ENCODE results near the gene CDH7.

CDH7 gene

DNA sequence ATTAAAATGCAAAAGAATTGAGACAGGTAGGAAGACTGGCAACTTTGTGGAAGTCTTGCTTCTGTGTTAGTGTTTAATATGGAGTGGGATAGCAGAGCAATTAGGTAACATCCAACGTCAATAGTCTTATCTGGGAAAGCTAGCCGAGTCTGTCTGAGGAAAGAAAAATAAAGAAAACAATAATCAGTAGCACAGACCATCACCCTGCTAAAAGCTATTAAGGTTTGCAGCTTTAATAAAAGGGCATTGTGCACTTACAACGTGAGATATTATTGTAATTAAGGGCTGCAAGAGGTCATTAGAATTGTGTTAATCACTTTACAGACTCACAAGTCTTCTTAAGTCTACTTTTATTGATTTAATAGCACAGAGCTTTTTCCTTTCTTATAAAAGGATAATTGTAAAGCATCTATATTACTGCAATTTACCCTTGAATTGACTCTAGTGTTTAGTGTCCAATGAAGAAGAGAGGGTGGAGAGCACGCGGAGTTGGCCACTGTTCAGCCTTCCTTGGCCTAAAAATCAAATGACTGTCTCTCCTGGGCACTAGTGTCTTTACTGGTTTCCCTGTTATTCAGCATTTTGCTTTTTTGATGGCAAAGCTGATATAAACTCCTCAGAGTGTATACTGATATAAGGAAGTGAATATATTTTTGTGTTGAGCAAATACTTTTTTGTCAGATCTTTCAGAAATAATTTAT, 2.0 kb downstream of the CDH7 start:
- H3K27ac ChIP-seq, result no peak overlapping the region
- no peak for DNase-seq (ENCODE audit: low spot score)
- TF ChIP-seq, protein P1, sequence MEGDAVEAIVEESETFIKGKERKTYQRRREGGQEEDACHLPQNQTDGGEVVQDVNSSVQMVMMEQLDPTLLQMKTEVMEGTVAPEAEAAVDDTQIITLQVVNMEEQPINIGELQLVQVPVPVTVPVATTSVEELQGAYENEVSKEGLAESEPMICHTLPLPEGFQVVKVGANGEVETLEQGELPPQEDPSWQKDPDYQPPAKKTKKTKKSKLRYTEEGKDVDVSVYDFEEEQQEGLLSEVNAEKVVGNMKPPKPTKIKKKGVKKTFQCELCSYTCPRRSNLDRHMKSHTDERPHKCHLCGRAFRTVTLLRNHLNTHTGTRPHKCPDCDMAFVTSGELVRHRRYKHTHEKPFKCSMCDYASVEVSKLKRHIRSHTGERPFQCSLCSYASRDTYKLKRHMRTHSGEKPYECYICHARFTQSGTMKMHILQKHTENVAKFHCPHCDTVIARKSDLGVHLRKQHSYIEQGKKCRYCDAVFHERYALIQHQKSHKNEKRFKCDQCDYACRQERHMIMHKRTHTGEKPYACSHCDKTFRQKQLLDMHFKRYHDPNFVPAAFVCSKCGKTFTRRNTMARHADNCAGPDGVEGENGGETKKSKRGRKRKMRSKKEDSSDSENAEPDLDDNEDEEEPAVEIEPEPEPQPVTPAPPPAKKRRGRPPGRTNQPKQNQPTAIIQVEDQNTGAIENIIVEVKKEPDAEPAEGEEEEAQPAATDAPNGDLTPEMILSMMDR (IDR thresholded peaks at IDR 0.05), result no peak
- H3K4me3 ChIP-seq, result no peak overlapping the region

DNA sequence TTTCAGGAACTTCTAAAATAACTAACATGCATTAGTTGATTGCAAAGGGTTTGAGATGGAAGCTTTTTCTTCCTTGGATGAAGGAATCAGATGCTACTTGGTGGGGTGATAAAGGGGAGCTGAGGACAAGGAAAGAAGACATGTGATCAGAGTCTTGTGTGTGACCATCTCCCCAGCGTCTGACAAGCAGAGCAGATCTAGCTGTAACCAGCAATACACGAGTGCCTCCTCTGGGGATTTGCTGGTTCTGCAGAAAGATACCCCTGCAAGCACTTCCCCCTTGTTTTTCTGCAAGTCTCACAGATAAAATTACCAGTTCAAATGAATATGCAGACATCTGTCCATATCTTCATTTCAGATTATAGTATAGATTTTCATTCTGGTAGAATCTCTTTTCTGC, 2.7 kb downstream of the CDH7 start:
- TF ChIP-seq, protein P1 (IDR thresholded peaks at IDR 0.05), result no peak
- no peak overlapping the region for H3K4me3 ChIP-seq
- no peak overlapping the region for H3K27ac ChIP-seq
- DNase-seq (ENCODE audit: low spot score), result no peak

DNA sequence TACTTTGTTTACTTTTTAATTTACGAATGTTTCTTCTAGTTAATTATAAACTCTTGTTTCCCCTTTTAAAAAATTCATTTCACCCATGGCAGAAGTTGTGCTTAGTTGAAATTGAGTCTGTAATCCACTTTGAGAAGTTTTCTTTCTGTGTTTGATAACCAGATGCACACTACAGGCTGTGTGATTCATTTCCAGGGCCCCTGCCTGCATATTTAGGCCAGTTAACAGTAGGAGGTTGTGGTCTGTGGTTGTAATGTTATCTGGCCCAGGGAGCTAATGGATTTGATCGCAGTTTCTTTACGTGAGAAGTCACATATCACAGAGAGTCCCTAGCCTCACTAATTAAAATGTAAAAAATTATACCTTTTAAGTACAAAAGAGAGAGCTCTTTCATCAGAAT, 3.3 kb downstream of the CDH7 start:
- H3K4me3 ChIP-seq, result no peak overlapping the region
- TF ChIP-seq, protein P1 (IDR thresholded peaks at IDR 0.05), result no peak
- no peak for DNase-seq (ENCODE audit: low spot score)
- H3K27ac ChIP-seq, result no peak overlapping the region

DNA sequence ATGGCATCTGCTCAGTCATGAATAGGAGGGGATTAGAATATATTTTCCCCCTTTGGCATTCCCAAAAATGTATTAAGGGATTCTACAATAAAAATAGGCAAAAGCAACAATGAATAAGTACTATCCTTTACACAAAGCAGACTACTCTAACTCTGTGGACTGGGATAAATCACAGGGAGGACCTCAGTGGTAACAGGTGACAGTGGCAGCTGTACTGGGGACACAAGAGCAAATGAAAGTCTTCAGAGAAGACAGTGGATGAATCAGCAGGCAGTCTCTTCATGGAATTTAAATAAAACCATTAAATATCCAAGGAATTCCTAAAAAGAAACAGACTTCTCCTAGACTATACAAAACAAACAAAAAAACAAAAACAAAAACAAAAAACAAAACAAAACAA, 4.8 kb downstream of the CDH7 start:
- no peak for DNase-seq (ENCODE audit: low spot score)
- TF ChIP-seq, protein P1 (IDR thresholded peaks at IDR 0.05), result no peak
- Histone ChIP-seq H3K4me3 (no peak overlapping the region), H3K27ac (no peak overlapping the region)

DNA sequence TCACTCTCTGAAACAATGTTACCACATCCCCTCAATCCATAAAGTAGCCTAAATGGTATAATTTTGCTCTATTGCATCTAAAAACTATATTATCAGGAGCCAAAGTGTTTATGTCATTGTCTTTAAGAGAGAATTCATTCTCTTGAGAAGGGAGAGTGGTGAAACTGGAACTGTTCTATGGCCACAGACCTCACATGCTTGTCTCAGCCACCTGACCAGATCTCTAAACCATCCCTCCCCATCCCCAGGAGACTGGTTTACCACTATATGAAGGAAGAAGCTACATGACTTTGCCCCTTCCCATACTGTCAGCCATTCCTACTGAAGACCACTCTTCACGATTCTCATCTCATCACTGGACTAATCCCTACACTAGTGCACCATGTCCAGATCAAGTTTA, 9.6 kb downstream of the CDH7 start:
- no peak for DNase-seq (ENCODE audit: low spot score)
- TF ChIP-seq, protein P1 (IDR thresholded peaks at IDR 0.05), result no peak
- Histone ChIP-seq H3K27ac (no peak overlapping the region), H3K4me3 (no peak overlapping the region)

DNA sequence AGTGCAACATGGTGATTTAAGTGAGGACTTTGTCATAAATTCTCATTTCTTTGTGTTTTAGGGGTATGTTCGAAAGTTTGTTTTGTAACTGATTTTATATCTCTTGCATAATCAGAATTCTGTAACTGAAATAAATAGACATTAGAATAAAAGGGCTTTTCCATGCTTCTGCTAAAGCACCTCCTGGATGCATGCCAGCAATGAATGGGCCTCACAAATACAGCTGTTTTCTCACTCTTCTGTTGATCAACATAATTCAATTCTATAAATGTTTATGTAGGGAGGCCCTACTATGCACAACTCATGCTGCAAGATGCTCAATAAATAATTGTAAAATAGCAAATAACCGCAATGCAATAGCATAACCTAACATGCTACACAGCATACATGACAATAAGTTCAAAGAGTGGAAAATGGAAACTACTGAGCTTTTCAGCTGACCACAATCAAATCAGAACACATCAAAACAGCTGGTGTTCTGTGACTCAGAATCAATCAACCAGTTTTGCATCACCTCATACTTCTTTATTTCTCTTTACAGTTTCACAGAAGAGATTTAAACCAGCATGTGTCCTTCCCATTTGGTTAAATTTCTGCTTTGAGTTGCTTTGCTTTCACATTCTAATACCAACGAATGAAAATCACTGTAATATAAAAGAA, 11.0 kb downstream of the CDH7 start:
- no peak overlapping the region for H3K27ac ChIP-seq
- DNase-seq (ENCODE audit: low spot score), result no peak
- H3K4me3 ChIP-seq, result no peak overlapping the region
- TF ChIP-seq, protein P1 (IDR thresholded peaks at IDR 0.05), result no peak

DNA sequence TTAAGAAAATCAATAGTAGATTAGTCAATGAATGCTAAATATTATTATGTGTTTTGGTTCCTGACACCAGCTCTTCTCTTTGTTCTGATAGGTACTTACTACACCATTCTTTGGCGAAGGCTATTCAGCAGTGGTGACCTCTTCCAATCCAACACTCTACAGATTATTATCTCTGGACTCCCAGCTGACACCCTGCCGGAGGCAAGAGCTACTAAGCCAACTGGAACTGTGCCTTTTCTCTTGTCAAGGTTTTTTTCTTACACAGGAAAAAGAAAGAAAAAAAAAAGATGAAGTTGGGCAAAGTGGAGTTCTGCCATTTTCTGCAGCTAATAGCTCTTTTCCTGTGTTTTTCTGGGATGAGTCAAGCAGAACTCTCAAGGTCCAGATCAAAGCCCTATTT, 11.7 kb downstream of the CDH7 start:
- H3K27ac ChIP-seq, result no peak overlapping the region
- H3K4me3 ChIP-seq, result no peak overlapping the region
- DNase-seq (ENCODE audit: low spot score), result no peak
- TF ChIP-seq, protein P1 (IDR thresholded peaks at IDR 0.05), result no peak

All from coronary artery (tissue), 2 donors.